T47D (cell line): ENCODE results near the gene FAM89B.
"Not testable (repeated sequence)": the region's sequence is repeated elsewhere in the genome, so short reads cannot be mapped to it uniquely, and the experiment has no call there.

Experiments
- DNase-seq, 2 experiments: peaks; one replicate each; pipeline versions ENCODE4 v3.0.0 to v3.0.0-alpha.2; 2011 to 2012; ENCODE audit warnings: low read depth in 1 of 2, low spot score in 1 of 2
- JUND ChIP-seq: IDR thresholded peaks from 2 replicates; pipeline ENCODE4 v1.6.1; 2012; ENCODE audit warnings: low read depth
- in situ Hi-C: cut with HindIII; loops from 2 replicates; pipeline ENCODE4 v1.10.0; 2016; ENCODE audit warnings: low sequenced_read_pairs, low pct_unique_long_range_greater_than_20kb

Gene FAM89B

GRCh38 chr11:65572356-65573051 lies at the start of gene FAM89B:
FAM89B (plus strand) TSS chr11:65572538; CDS start chr11:65572670, 132 bp downstream.
- in situ Hi-C loops: no loop called here
- no peak for TF ChIP-seq JUND
- peak; percentile 94 to 97 for DNase-seq

- in situ Hi-C loops, DNase-seq: not testable (repeated sequence)
Observed at GRCh38 chr11:65522718-65523630, 49.4 kb upstream of the FAM89B start.

DNA sequence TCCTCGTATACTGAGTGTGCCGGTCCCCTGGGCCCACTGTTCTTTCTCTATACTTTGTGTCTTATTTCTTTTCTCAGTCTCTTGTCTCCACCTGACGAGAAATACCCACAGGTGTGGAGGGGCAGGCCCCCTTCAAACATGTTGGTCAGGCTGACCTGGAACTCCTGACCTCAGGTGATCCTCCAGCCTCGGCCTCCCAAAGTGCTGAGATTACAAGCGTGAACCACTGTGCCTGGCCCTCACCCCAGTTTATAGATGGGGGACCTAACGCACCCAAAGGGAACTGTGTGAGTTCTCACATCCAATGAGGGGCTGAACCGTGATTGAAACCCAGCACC lies 48.7 kb upstream of the FAM89B start:
- in situ Hi-C loops: not testable (repeated sequence)

DNA sequence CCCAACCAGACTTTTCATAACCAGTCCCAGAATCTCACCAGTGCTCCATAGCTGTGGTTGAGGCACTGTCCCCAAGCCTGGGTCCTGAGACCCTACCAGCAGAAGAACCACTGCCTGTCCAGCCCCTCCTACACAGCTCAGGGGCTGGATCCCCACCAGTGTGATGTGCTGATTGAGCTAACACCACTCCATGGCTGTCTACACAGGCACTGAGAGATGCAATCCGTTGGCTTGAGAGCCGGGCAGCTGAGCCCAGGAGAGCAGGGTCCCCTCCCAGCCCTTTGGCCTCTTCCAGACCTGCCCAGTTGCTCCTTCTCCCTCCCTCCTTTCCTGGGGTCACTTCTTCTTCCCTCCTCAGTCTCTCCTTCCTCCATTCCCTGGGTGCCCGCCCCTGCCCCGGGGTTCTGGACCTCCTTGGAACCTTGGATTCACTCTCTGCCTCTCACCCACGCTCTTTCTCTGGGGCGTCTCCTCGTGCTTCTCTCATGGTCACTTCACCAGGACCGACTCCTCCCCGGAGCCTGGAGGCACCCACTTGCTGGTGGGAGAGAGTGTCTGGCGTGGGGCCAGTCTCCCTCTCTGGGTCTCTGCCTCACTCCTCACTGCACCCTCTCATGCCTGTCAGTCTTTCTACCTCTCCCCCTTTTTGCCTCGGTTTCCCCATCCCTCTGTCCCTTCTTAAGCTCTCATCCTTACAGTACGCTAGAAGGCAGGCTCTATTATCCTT lies 48.2 kb upstream of the FAM89B start:
- TF ChIP-seq JUND: no peak
- in situ Hi-C loops: no loop called here

More for the DNA sequence above, 48.7 kb upstream of the FAM89B start:
- not testable (repeated sequence) for DNase-seq

DNA sequence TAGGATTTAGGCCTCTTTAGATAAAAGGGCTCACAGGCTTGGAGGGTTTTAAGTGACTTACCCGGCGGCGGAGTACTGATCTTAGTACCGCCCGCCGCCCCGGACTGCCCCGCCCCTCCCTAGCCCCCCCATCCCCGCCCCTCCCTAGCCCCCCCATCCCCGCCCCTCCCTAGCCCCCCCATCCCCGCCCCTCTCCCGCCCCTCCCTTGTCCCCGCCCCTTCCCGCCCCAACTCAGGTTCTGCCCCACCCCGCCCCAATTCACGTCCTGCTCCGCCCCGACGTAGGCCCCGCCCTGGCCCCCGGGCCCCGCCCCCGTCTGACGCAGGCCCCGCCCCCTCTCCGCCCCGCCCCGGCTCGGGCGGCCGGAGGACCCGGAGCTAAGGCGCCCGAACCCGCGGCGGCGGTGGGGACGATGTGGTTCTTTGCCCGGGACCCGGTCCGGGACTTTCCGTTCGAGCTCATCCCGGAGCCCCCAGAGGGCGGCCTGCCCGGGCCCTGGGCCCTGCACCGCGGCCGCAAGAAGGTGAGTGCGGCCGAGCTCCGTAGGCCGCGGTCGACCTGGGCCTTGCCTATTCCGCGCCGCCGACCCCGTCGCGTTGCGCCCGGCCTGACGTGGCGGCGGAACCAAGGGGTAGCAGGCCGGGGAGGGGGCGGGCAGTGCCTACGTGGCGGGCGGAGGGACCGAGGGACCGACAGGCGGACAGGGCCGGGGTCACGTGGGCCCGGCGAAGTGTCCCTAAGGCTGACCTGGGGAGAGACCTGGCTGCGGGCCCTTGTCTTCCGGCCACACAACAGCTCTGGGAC lies 47.4 kb upstream of the FAM89B start, which contains the start of gene SCYL1:
Gene SCYL1, plus strand, starts transcription at position 343 of the 805 bp plus-strand sequence. Its CDS starts 71 bp downstream, at position 414.
- in situ Hi-C loops: no loop called here
- TF ChIP-seq JUND: no peak
- peak; percentile 83 to 90 for DNase-seq

More for the DNA sequence above, 48.2 kb upstream of the FAM89B start:
- DNase-seq: no peak

DNA sequence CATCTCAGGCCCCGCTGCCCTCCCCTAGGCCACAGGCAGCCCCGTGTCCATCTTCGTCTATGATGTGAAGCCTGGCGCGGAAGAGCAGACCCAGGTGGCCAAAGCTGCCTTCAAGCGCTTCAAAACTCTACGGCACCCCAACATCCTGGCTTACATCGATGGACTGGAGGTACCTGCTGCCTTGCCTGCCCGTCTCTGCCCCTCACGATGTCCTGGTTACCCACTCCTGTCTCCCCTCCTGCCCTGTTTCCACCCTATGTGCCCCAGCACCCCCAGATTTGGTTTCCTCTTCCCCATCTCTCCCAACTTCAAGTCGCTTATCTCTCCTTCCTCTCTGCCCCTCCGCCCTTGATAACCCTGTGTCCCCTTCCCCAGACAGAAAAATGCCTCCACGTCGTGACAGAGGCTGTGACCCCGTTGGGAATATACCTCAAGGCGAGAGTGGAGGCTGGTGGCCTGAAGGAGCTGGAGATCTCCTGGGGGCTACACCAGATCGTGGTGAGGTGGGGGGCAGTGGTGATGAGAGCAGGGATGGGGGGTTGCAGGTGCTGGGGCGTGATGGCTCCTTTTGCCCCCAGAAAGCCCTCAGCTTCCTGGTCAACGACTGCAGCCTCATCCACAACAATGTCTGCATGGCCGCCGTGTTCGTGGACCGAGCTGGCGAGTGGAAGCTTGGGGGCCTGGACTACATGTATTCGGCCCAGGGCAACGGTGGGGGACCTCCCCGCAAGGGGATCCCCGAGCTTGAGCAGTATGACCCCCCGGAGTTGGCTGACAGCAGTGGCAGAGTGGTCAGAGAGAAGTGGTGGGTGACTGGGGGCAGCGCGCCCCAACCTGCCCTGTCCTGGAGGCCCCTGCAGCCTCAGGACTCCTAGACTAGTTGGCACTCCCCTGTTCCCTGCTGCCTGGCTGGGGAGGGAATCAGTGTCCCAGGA lies 46.5 kb upstream of the FAM89B start:
- no peak for DNase-seq
- no peak for TF ChIP-seq JUND
- in situ Hi-C loops: no loop called here

- no peak for DNase-seq
- no peak for TF ChIP-seq JUND
- in situ Hi-C loops: no loop called here
Observed at GRCh38 chr11:65526744-65527143, 45.6 kb upstream of the FAM89B start.

DNA sequence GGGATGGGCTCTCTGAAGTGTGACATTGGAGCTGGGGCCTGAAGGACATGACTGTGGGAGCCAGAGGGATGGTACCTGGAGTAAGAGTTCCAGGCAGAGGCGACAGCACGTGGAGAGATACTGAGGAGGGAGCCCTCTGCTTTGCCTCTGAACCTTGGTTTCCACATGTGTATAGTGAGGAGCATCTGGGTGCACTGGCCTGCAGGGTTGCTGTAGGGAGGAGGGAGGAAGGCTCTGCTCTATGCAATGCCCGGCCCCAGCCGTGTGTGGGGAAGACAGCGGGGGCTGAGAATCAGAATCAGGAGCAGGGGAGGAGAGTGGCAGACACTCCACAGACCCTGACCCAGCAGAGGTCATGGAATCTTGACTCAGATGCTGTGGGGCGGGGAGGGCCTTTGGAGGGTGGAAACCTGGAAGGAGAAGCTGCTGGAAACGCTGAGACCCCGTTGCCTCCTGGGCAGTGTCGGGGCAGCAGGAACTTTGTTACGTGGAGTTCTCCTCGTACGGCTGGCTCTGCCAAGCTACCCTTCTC lies 43.5 kb upstream of the FAM89B start:
- no peak for DNase-seq
- in situ Hi-C loops: no loop called here
- no peak for TF ChIP-seq JUND

DNA sequence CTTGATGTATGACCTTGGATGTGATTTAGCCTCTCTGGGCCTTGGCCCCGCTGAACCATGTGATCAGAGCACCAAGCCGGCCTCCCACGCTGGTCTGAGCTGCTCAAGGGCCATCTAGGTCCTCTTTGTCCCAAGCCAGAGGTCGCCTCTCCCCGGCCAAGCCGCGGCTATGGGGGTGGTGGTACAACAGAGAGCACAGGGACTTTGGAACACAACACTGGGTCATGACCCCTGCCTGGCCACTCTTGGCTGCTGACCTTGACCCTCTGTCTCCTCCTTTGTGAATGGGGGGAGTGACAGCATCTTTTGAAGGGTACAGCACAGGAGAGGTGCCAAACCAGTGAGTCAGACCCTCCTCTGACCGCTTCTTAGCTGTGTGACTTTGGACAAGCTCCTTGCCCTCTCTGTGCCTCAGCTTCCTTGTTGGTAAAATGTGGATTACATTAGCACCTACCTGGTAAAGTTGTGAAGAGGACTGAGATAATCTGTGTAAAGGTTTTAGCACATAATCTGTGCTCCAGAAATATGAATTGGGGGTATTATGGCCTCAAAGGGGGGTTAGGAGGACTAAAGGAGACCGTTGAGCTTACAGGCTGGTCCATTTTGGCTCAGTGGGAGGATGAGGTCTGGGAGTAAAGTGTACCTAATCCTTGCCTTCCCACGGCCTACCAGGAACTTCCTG lies 42.7 kb upstream of the FAM89B start:
- in situ Hi-C loops: no loop called here
- DNase-seq: no peak
- TF ChIP-seq JUND: no peak

DNA sequence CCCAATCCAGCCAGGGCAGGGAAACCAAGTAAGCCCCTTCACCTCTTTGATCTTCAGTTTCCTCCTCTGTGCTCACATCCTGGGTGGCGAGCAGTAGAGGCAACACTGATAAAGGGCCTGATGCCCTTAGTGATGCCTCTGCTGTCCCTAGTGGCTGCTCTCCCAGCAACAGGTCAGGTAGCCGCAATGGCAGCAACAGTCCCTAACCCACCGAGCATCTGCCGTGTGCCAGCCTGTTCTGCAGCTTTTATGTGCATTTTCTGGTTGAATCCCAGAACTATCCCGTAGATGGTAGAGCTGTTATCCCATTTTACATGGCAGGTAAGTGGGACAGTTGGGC lies 42.2 kb upstream of the FAM89B start:
- no peak for TF ChIP-seq JUND
- in situ Hi-C loops: no loop called here
- DNase-seq: no peak
